Stimulated activated CD8-positive, alpha-beta memory T cell treated with anti-CD3 and anti-CD28 coated beads, Interleukin-15, amount 100 ng/mL, for 4 hours (primary cell): ENCODE data around the gene TBCD.

Experiments
- DNase-seq, 2 donors: peaks; one replicate each; pipeline ENCODE4 v3.0.0-alpha.2; 2020; ENCODE audit warnings: low read depth in 2 of 2

The TBCD gene

GRCh38 chr17:82887255-82888164, 135.6 kb downstream of the TBCD start:
- no peak for DNase-seq

GRCh38 chr17:82888583-82889495, 137.0 kb downstream of the TBCD start:
- no peak for DNase-seq

GRCh38 chr17:82889496-82890338, 137.9 kb downstream of the TBCD start:
- no peak for DNase-seq

- no peak for DNase-seq
Measured at GRCh38 chr17:82890339-82890730, 138.5 kb downstream of the TBCD start.

DNA sequence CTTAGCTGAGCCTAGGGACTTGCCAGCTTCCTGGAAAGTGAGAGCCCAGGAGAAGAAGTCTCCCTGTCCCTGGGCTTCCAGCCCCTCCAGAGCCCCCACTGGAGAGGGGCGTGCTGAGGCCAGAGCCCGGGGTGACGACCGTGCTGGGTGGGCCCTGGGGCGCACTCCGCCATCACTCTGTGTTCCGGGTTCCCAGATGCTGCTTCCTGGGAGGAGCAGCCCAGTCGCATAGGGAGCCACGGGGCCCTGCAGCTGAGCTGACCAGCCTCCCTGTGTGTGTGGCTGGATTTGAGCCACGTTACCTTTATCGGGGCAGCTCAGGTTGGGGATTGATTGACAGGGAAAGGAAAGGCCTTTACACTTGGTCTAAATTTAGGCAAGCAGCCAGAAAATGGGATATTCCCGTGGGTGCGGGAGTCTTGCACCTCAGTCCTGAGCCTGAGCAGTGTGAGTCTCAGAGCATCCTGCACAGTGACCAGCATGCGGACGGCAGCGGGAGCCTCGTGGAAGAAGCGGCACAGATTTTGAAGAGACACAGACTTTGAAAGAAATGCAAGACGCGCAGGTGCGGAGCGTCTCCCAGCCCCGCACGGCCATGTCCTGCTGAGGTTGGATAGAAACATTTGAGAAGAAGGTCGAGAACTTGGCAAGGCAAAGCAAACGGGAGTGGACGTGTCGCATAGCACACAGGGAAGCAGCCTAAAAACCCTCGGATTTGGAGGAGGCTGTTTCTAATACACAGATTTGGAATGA, 139.2 kb downstream of the TBCD start:
- DNase-seq: no peak

GRCh38 chr17:82891911-82892310, 140.0 kb downstream of the TBCD start:
- no peak for DNase-seq

DNA sequence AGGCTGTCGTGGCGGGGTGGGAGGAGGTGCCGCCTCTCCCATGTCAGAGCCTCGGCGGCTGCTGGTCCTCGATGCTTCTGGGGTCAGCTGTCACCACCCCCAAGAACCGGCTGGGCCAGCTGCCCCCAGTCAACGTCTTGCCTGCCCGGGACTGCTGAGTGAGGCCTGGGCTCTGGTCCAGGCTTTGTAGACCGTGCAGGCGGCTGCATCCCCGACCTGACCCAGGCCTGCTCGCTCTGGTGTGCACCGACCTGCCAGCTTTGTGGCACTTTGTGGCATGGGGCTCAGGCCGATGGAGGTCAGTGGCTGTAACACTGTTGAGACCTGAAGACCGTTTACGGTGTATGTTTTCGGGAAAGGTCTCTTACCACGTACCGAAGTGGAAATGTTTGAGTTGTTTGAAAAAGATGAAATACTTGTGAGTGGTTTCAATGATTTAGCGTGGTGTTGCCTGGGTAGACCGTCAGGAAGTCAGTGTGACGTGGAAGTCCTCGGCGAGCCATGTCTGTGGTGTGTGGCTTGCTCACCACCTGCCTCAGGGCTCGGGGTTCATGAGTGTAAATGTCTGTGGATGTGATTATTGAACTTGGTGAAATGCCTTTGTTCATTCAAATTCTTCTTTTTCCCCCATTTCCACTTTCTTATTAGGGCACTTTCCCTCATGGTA, 141.2 kb downstream of the TBCD start:
- DNase-seq: peak; percentile 60

GRCh38 chr17:82893779-82894178, 141.9 kb downstream of the TBCD start:
- DNase-seq: no peak

DNA sequence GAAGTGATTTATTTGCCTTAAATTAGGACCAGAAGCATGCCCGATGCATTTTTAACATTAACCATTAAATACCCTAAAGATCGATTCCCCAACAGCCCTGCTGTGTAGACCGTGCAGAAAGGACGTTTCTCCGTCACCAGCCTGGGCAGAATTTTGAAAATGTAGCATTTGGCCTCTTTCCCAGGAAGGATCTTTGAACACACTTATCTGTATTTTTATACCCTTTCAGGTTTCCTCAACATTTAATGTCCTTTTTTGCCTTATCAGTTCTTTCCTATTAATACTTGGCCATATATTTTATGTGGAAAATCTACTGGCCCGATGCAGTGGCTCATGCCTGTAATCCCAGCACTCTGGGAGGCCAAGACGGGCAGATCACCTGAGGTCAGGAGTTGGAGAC, 142.5 kb downstream of the TBCD start:
- DNase-seq: no peak

- no peak for DNase-seq
Measured at GRCh38 chr17:82895087-82895486, 143.2 kb downstream of the TBCD start.

DNA sequence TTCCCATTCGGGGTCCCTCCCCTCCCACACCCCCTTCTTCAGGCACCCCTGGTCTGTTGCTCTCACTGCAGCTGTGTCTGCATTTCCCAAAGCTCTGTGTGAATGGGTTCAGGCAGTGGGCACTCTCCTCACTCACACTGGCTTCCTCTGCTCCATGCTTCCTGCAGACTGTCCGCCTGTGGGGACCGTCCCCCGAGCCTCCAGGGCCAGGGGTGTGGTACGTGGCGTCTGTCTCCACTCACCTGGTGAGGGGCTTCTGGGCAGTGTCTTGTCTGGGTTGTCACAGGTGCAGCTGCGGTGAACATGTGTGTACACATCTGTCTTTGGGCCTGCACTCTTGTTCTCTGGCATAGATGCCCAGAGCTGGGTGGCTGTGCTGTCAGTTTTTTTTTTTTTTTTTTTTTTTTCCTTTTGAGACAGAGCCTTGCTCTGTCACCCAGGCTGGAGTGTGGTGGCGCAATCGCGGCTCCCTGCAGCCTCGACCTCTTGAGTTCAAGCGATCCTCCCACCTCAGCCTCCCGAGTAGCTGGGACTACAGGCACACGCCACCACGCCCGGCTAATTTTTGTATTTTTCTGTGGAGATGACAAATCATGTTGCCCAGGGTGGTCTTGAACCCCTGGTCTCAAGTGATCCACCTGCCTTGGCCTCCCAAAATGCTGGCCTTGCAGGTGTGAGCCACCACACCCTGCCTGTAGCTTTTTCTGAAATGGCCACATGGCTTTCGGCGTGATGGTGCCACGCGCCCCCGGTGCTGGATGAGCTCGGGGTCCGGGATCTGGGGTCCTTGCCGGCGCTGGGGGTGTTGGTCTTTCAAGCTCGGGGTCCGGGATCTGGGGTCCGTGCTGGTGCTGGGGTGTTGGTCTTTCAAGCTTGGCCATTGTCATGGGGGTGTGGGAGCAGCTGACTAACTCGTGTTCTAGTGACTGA, 144.5 kb downstream of the TBCD start:
- DNase-seq: no peak

DNA sequence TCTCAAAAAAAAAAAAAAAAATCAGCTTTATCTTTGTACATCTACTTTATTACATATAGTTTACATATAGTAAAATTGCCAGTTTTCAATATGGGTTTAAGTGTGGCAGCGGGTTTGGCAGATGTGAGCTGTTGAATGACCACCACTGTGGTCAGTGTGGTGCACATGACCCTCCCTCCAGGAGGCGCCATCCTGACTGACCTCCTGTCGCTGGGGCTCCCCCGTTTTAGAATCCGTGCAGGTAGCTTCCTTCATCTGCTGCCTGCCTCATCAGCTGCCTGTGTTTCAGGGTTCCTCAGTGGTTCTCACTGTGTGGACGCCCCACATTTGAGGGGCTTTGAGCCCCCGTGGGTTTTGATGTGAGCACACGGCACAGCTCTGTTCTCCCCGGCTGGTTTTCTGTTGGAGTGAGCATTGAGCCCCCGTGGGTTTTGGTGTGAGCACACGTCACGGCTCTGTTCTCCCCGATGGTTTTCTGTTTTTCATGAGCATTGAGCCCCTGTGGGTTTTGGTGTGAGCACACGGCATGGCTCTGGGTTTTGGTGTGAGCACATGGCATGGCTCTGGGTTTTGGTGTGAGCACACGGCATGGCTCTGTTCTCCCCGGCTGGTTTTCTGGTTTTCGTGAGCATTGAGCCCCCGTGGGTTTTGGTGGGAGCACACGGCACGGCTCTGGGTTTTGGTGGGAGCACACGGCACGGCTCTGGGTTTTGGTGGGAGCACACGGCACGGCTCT, 145.8 kb downstream of the TBCD start:
- DNase-seq: no peak

DNA sequence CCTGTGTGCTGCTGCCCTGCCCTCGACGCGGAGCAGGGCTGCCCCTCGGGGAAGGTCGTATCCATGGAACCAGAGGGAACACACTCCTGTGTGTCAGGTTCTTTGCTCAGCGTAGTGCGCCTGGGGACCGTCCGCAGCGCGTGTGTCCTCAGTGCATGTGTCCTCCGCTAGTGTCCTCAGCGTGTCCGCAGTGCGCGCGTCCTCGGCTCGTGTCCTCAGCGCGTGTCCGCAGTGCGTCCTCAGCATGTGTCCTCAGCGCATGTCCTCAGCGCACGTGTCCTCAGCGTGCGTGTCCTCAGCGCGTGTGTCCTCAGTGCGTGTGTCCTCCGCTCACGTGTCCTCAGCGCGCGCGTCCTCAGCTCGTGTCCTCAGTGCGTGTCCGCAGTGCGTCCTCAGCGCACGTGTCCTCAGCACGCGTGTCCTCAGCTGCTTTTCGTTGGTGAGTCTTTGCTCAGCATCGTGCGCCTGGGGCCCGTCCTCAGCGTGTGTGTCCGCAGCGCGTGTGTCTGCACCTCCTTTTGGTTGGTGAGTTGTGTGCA, 147.2 kb downstream of the TBCD start:
- DNase-seq: no peak

GRCh38 chr17:82899941-82900340, 148.1 kb downstream of the TBCD start:
- DNase-seq: no peak

DNA sequence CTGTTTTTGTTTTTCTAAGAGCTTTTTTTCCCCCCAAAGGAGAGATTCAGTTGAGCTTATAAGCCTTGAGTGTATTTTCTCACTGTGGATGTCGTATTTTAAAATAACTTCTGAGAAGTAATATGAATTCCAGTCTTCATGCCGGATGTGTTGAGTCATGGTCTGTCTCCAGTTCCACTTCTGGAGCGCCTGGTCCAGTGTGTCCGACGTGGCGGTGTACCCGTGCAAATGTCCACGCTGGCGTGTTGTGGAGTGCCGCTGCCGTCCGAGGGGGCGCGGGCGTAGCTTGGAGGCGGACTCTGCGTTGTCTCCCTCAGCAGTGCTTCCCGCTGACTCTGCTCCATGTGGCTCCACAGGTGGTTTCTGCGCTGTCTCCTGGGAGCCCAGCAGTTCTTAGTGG, 148.9 kb downstream of the TBCD start:
- no peak for DNase-seq

GRCh38 chr17:82901356-82901755, 149.5 kb downstream of the TBCD start:
- no peak for DNase-seq

- DNase-seq: no peak
Measured at GRCh38 chr17:82901856-82902255, 150.0 kb downstream of the TBCD start.
